ENCODE measurements around the gene ATG16L2. TPM values are rescaled to one million over a fixed set of nuclear protein-coding genes. Genes with fewer than 3 reads are reported as not detected.
"Not testable (repeated sequence)": the region's sequence is repeated elsewhere in the genome, so short reads cannot be mapped to it uniquely, and the experiment has no call there.

ATG16L2 gene
- total RNA-seq, 3 donors from 2014 or later (not counting 1 experiment from before 2014, with no cell fraction given): 172 to 190 (median 179) TPM

- no peak for DNase-seq
These were observed 41.9 kb downstream of the ATG16L2 start for GRCh38 chr11:72856065-72856464.

DNA sequence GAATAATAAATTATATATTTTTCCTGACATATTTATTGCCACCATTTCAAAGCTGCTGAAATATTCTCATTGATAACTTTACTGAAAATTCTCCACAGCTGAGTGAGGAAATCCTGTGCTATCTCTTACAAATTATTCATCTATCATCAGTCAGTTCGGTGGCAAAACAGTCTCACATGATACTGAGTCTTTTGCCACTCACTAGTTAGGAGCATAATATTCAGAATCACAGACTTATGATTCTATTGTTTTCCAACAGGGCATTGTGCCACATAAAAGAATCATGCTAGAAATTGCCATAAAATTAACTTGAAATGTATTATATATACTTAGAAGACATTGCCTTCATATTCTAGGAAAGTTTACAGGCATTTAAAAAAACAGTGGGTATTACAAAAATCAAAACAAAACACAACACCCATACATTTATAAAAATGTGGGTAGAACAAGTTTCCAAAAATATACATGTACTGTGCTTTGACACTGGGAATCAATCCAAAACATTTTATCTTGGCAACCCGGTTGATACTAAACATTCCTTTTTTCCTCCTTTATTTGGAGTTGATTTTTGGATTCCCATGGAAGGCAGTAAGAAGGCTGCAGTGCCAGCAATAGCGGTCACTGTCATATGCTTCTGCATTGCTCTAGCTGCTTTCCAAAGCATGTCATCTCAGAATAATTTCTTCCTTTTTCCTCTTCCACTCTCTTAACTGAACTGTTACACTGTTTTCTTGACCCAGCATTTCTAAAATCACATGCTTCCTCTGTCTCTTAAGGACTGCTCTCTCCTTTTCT lies 42.5 kb downstream of the ATG16L2 start:
- no peaks in the 10 kb centered on the region for H3K27me3 ChIP-seq (ENCODE audit: control insufficient read depth, insufficient read depth, low read length)
- no peaks in the 10 kb centered on the region for H3K9me3 ChIP-seq (ENCODE audit: control insufficient read depth, insufficient read depth, low read length)
- ATAC-seq: no peak
- Mint-ChIP-seq H3K27me3 (ENCODE audit: low read depth in 2 of 2) (no peaks in the 10 kb centered on the region), H3K4me1 (no peaks in the 10 kb centered on the region), H3K27ac (no peak overlapping the region), H3K9me3 (no peaks in the 10 kb centered on the region), H3K36me3 (no peaks in the 10 kb centered on the region), H3K4me3 (no peak overlapping the region)
- no peak overlapping the region for H3K4me3 ChIP-seq (ENCODE audit: low read length)
- 60% methylated on average over 3 of the region's 3 CpGs for WGBS (ENCODE audit: insufficient coverage)
- DNase-seq: no peak
- TF ChIP-seq, protein P1, sequence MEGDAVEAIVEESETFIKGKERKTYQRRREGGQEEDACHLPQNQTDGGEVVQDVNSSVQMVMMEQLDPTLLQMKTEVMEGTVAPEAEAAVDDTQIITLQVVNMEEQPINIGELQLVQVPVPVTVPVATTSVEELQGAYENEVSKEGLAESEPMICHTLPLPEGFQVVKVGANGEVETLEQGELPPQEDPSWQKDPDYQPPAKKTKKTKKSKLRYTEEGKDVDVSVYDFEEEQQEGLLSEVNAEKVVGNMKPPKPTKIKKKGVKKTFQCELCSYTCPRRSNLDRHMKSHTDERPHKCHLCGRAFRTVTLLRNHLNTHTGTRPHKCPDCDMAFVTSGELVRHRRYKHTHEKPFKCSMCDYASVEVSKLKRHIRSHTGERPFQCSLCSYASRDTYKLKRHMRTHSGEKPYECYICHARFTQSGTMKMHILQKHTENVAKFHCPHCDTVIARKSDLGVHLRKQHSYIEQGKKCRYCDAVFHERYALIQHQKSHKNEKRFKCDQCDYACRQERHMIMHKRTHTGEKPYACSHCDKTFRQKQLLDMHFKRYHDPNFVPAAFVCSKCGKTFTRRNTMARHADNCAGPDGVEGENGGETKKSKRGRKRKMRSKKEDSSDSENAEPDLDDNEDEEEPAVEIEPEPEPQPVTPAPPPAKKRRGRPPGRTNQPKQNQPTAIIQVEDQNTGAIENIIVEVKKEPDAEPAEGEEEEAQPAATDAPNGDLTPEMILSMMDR (IDR thresholded peaks at IDR 0.05): no peak
- intact Hi-C loops (cut with micrococcal nuclease): no loop called here
- no peaks in the 10 kb centered on the region for H3K4me1 ChIP-seq (ENCODE audit: control insufficient read depth, insufficient read depth, low read length)
- H3K27ac ChIP-seq (ENCODE audit: low read length): no peak overlapping the region
- peaks cover 8% of the 10 kb centered on the region for H3K36me3 ChIP-seq (ENCODE audit: control insufficient read depth, insufficient read depth, low read length)

More at GRCh38 chr11:72856065-72856464, 41.9 kb downstream of the ATG16L2 start:
- H3K4me3 Mint-ChIP-seq: no peak overlapping the region
- H3K36me3 Mint-ChIP-seq: no peaks in the 10 kb centered on the region
- WGBS (ENCODE audit: insufficient coverage): 98% methylated on average over 3 of the region's 3 CpGs
- H3K27ac Mint-ChIP-seq: no peak overlapping the region
- Histone ChIP-seq H3K4me1 (ENCODE audit: control insufficient read depth, insufficient read depth, low read length) (no peaks in the 10 kb centered on the region), H3K4me3 (ENCODE audit: low read length) (no peak overlapping the region), H3K27me3 (ENCODE audit: control insufficient read depth, insufficient read depth, low read length) (no peaks in the 10 kb centered on the region), H3K27ac (ENCODE audit: low read length) (no peak overlapping the region), H3K36me3 (ENCODE audit: control insufficient read depth, insufficient read depth, low read length) (peaks cover 6% of the 10 kb centered on the region), H3K9me3 (ENCODE audit: control insufficient read depth, insufficient read depth, low read length) (no peaks in the 10 kb centered on the region)
- no peaks in the 10 kb centered on the region for H3K27me3 Mint-ChIP-seq (ENCODE audit: low read depth in 2 of 2)
- no peak for ATAC-seq
- no peaks in the 10 kb centered on the region for H3K4me1 Mint-ChIP-seq
- intact Hi-C loops (cut with micrococcal nuclease): no loop called here
- H3K9me3 Mint-ChIP-seq: no peaks in the 10 kb centered on the region
- TF ChIP-seq, protein P1 (IDR thresholded peaks at IDR 0.05): no peak

GRCh38 chr11:72858267-72858666 lies 44.1 kb downstream of the ATG16L2 start:
- H3K4me1 Mint-ChIP-seq; ATAC-seq; H3K27ac ChIP-seq (ENCODE audit: low read length); H3K36me3 ChIP-seq (ENCODE audit: control insufficient read depth, insufficient read depth, low read length); H3K9me3 ChIP-seq (ENCODE audit: control insufficient read depth, insufficient read depth, low read length); H3K4me3 ChIP-seq (ENCODE audit: low read length); DNase-seq; H3K4me1 ChIP-seq (ENCODE audit: control insufficient read depth, insufficient read depth, low read length); intact Hi-C loops (cut with micrococcal nuclease); H3K27me3 Mint-ChIP-seq (ENCODE audit: low read depth in 2 of 2); H3K9me3 Mint-ChIP-seq; H3K27ac Mint-ChIP-seq; H3K36me3 Mint-ChIP-seq; H3K4me3 Mint-ChIP-seq; H3K27me3 ChIP-seq (ENCODE audit: control insufficient read depth, insufficient read depth, low read length): not testable (repeated sequence)
- WGBS (ENCODE audit: insufficient coverage): 100% methylated on average over 2 of the region's 2 CpGs

DNA sequence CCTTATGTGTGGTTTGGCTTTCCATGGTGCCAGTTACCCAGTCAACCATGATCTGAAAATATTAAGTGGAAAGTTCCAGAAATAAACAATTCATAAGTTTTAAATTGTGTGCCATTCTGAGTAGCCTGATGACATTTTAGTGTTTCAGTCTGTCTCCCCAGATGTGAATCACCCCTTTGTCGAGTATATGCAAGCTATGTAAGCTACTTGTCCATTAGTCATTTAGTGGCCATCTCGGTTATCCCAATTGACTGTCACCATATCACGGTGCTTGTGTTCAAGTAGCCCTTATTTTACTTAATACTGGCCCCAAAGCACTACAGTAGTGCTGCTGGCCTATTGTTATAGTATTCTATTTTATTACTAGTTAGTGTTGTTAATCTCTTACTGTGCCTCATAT lies 44.9 kb downstream of the ATG16L2 start:
- TF ChIP-seq, protein P1 (IDR thresholded peaks at IDR 0.05): no peak
- no peak overlapping the region for H3K4me3 Mint-ChIP-seq
- no peaks in the 10 kb centered on the region for H3K4me1 ChIP-seq (ENCODE audit: control insufficient read depth, insufficient read depth, low read length)
- WGBS (ENCODE audit: insufficient coverage): 91% methylated on average over 3 of the region's 3 CpGs
- H3K4me1 Mint-ChIP-seq: no peaks in the 10 kb centered on the region
- intact Hi-C loops (cut with micrococcal nuclease): no loop called here
- H3K27ac ChIP-seq (ENCODE audit: low read length): no peak overlapping the region
- H3K27me3 Mint-ChIP-seq (ENCODE audit: low read depth in 2 of 2): no peaks in the 10 kb centered on the region
- DNase-seq (no peak), ATAC-seq (no peak)
- no peaks in the 10 kb centered on the region for H3K36me3 Mint-ChIP-seq
- no peaks in the 10 kb centered on the region for H3K9me3 ChIP-seq (ENCODE audit: control insufficient read depth, insufficient read depth, low read length)
- H3K36me3 ChIP-seq (ENCODE audit: control insufficient read depth, insufficient read depth, low read length): peaks cover 12% of the 10 kb centered on the region
- H3K9me3 Mint-ChIP-seq: no peaks in the 10 kb centered on the region
- no peaks in the 10 kb centered on the region for H3K27me3 ChIP-seq (ENCODE audit: control insufficient read depth, insufficient read depth, low read length)
- no peak overlapping the region for H3K27ac Mint-ChIP-seq
- no peak overlapping the region for H3K4me3 ChIP-seq (ENCODE audit: low read length)

All from natural killer cell (primary cell).